ENCODE data around the gene PTPRD.

GRCh38 chr9:9914174-9914573 is 698.6 kb downstream of the PTPRD start:
- no peak for TF ChIP-seq POLR2AphosphoS5 (IDR thresholded peaks at IDR 0.05; ENCODE audit: borderline replicate concordance, low read depth, low read length)
- no peak for TF ChIP-seq EZH2 (IDR thresholded peaks at IDR 0.05)
- TF ChIP-seq FOXP2 (optimal IDR thresholded peaks at IDR 0.05; ENCODE audit: control extremely low read depth, extremely low read length, insufficient read depth), result no peak
